SK-N-SH (cell line): ENCODE data around the gene GPR146. TPM values are rescaled to one million over a fixed set of nuclear protein-coding genes. Genes with fewer than 3 reads are reported as not detected.

Experiments used
- CTCF ChIA-PET: fragments of 300-600, 350-600 bp; formaldehyde crosslinking; extraction: SDS; loops from one replicate; lab custom pipeline; 2021; lab: Yijun Ruan, JAX
- POLR2A ChIA-PET: fragments of 350-600 bp; sonication (Branson Sonifier 250); formaldehyde crosslinking; extraction: SDS; loops from one replicate; lab custom pipeline; 2020; ENCODE audit warnings: antibody characterized with exemption, inconsistent platforms; lab: Yijun Ruan, JAX
- DNase-seq: peaks from one replicate; pipeline ENCODE4 v3.0.0; 2012
- H2AFZ ChIP-seq: fragments of 200-600 bp; sonication (generic); 2 replicates; pipeline ENCODE4 v1.8.1; 2016; ENCODE audit warnings: antibody characterized with exemption, mild to moderate bottlenecking, low read depth
- H3F3A ChIP-seq: fragments of 200-600 bp; sonication (generic); replicated peaks from 2 replicates; pipeline ENCODE3; 2016; ENCODE audit warnings: antibody characterized with exemption, mild to moderate bottlenecking; ENCODE audit not compliant: insufficient read depth
- H3K27ac ChIP-seq, 2 experiments: fragments of 200-500 bp in 1 of 2; fragments of 200-600 bp in 1 of 2; sonication (Bioruptor generic) in 1 of 2; sonication (generic), shearing (Covaris generic) in 1 of 2; 2 replicates each; pipeline versions ENCODE4 v1.5.1 to v1.6.1; 2014 to 2016; ENCODE audit warnings: low read depth in 2 of 2, inconsistent platforms in 1 of 2, low read length in 1 of 2, mild to moderate bottlenecking in 1 of 2, mixed read lengths in 1 of 2
- H3K27me3 ChIP-seq: fragments of 200-600 bp; sonication (generic), shearing (Covaris generic); 2 replicates; pipeline ENCODE4 v1.6.1; 2016; ENCODE audit warnings: mixed run types; ENCODE audit not compliant: insufficient read depth
- H3K36me3 ChIP-seq, 2 experiments: fragments of 200-500 bp in 1 of 2; fragments of 200-600 bp in 1 of 2; sonication (Bioruptor generic) in 1 of 2; sonication (generic) in 1 of 2; replicated peaks in 1 of 2; 2 replicates each; pipeline versions ENCODE3 to v1.5.1; 2014 to 2016; ENCODE audit warnings: low read length in 1 of 2, mild to moderate bottlenecking in 1 of 2; ENCODE audit not compliant: insufficient read depth in 2 of 2, control insufficient read depth in 1 of 2
- H3K4me1 ChIP-seq, 2 experiments: fragments of 200-500 bp in 1 of 2; fragments of 200-600 bp in 1 of 2; sonication (Bioruptor generic) in 1 of 2; sonication (generic), shearing (Covaris generic) in 1 of 2; 2 replicates each; pipeline versions ENCODE4 v1.5.1 to v1.6.1; 2014 to 2016; ENCODE audit warnings: low read depth in 1 of 2, low read length in 1 of 2, mixed run types in 1 of 2; ENCODE audit not compliant: insufficient read depth in 2 of 2, control insufficient read depth in 1 of 2
- H3K4me2 ChIP-seq: fragments of 200-600 bp; sonication (generic), shearing (Covaris generic); 2 replicates; pipeline ENCODE4 v1.6.1; 2017; ENCODE audit warnings: mixed run types
- H3K4me3 ChIP-seq, 2 experiments: fragments of 200-500 bp in 1 of 2; fragments of 200-600 bp in 1 of 2; sonication (Bioruptor generic) in 1 of 2; sonication (generic), shearing (Covaris generic) in 1 of 2; 2 replicates each; pipeline versions ENCODE4 v1.5.1 to v1.8.1; 2014 to 2016; ENCODE audit warnings: low read depth in 2 of 2, inconsistent platforms in 1 of 2, low read length in 1 of 2, mild to moderate bottlenecking in 1 of 2, mixed read lengths in 1 of 2, moderate library complexity in 1 of 2
- H3K79me2 ChIP-seq: fragments of 200-600 bp; sonication (generic); 2 replicates; pipeline ENCODE4 v1.8.1; 2017; ENCODE audit warnings: mild to moderate bottlenecking; ENCODE audit not compliant: insufficient read depth
- H3K9ac ChIP-seq: fragments of 200-600 bp; sonication (generic); 2 replicates; pipeline ENCODE4 v1.6.1; 2017; ENCODE audit warnings: mixed run types
- H3K9me2 ChIP-seq: fragments of 200-600 bp; sonication (generic); 2 replicates; pipeline ENCODE4 v1.6.1; 2017; ENCODE audit warnings: mixed run types
- H3K9me3 ChIP-seq: fragments of 200-600 bp; sonication (generic); 2 replicates; pipeline ENCODE4 v1.6.1; 2017; ENCODE audit warnings: mixed run types, mild to moderate bottlenecking, moderate library complexity
- H4K20me1 ChIP-seq: fragments of 200-600 bp; sonication (generic); 2 replicates; pipeline ENCODE4 v1.6.1; 2017; ENCODE audit warnings: mild to moderate bottlenecking, mixed run types; ENCODE audit not compliant: insufficient read depth
- EP300 ChIP-seq, 2 experiments: IDR thresholded peaks; 2 replicates each; pipeline versions ENCODE4 v1.4.0 to v1.6.1; 2012; ENCODE audit warnings: borderline replicate concordance in 1 of 2, low read depth in 1 of 2, low read length in 1 of 2
- FOXJ3 ChIP-seq: sonication (generic); formaldehyde crosslinking; IDR thresholded peaks from 2 replicates; pipeline ENCODE4 v1.5.1; 2020; ENCODE audit warnings: mild to moderate bottlenecking, missing genetic modification reagents
- GABPA ChIP-seq: IDR thresholded peaks from 2 replicates; pipeline ENCODE4 v1.4.0; 2012; ENCODE audit warnings: low read depth, mild to moderate bottlenecking
- MXI1 ChIP-seq: IDR thresholded peaks from 2 replicates; pipeline ENCODE4 v1.6.1; 2012; ENCODE audit warnings: mild to moderate bottlenecking, low read depth, low read length, improper control_type of control experiment
- RAD21 ChIP-seq: IDR thresholded peaks from 2 replicates; pipeline ENCODE4 v1.6.1; 2012; ENCODE audit warnings: mild to moderate bottlenecking, low read length
- REST ChIP-seq: IDR thresholded peaks from 2 replicates; pipeline ENCODE4 v1.6.1; 2012; ENCODE audit warnings: mild to moderate bottlenecking, low read depth, low read length, moderate library complexity
- SMC3 ChIP-seq: IDR thresholded peaks from 2 replicates; pipeline ENCODE4 v1.6.1; 2012; ENCODE audit warnings: low read depth, low read length, improper control_type of control experiment
- TEAD4 ChIP-seq: IDR thresholded peaks from 2 replicates; pipeline ENCODE4 v1.4.0; 2012; ENCODE audit warnings: mild to moderate bottlenecking, borderline replicate concordance; ENCODE audit not compliant: insufficient read depth
- USF2 ChIP-seq: fragments of 150-350 bp; IDR thresholded peaks from 2 replicates; pipeline ENCODE4 v1.6.1; 2017; ENCODE audit warnings: antibody characterized with exemption, low read length, low read depth, borderline replicate concordance
- YY1 ChIP-seq: IDR thresholded peaks from 2 replicates; pipeline ENCODE4 v1.4.0; 2012; ENCODE audit warnings: low read depth, mild to moderate bottlenecking
- ZBTB33 ChIP-seq: IDR thresholded peaks from 2 replicates; pipeline ENCODE4 v1.4.0; 2012; ENCODE audit warnings: low read depth, borderline replicate concordance
- WGBS: methylation state at CpG from one replicate; pipeline ENCODE4 v1.1.6; 2017; ENCODE audit warnings: low lambda C conversion rate; 5-methylcytosine and 5-hydroxymethylcytosine counted together
- polyA plus RNA-seq, 3 experiments: library from polyadenylated mRNA; depleted of rRNA; stranded (reverse); fragments of >200 nt; gene quantifications; 2 replicates each; pipeline ENCODE4 v1.2.3, GENCODE V29; 2012

The GPR146 gene
- polyA plus RNA-seq, 1 of the 3 experiments (the other 2 are of a cell fraction): 1.4 TPM

GRCh38 chr7:1005303-1005702, 39.0 kb upstream of the GPR146 start:
- H3K4me1 ChIP-seq: no peaks in the 10 kb centered on the region; a peak in 1 of 4 replicates
- H3K27ac ChIP-seq: no peak overlapping the region
- no peaks in the 10 kb centered on the region for H3K9me3 ChIP-seq
- no peak overlapping the region for H2AFZ ChIP-seq
- DNase-seq: no peak
- CTCF ChIA-PET: interaction anchor here (1.4 to 3.4 kb wide), 6 partner anchors 10 to 139 kb away, joined by 3 to 42 read pairs (median 6); partner anchors contain the start of gene GPR146
- H3K9me2 ChIP-seq: no peaks in the 10 kb centered on the region
- peaks cover 8 to 35% of the 10 kb centered on the region in 2 experiments for H3K36me3 ChIP-seq
- H3K79me2 ChIP-seq: peaks cover 4% of the 10 kb centered on the region; the same call in 1 of the 2 replicates
- peaks cover 8% of the 10 kb centered on the region for H3F3A ChIP-seq
- H4K20me1 ChIP-seq: peaks cover 30% of the 10 kb centered on the region
- H3K4me2 ChIP-seq: no peak overlapping the region
- POLR2A ChIA-PET: no interaction called here
- H3K4me3 ChIP-seq: no peak overlapping the region
- 98% methylated on average over 15 of the region's 21 CpGs for WGBS
- H3K27me3 ChIP-seq: no peaks in the 10 kb centered on the region
- H3K9ac ChIP-seq: no peak overlapping the region
- TF ChIP-seq FOXJ3 (CRISPR knock-in tag) (no peak), REST (no peak), ZBTB33 (no peak), SMC3 (no peak), RAD21 (no peak), EP300 (IDR thresholded peaks at IDR 0.05; ENCODE audit: borderline replicate concordance in 1 of 2, low read depth in 1 of 2, low read length in 1 of 2) (no peak), MXI1 (no peak)

GRCh38 chr7:1007901-1008300, 36.4 kb upstream of the GPR146 start:
- H3K4me1 ChIP-seq: no peaks in the 10 kb centered on the region; a peak in 1 of 4 replicates
- peaks cover 8 to 30% of the 10 kb centered on the region in 2 experiments for H3K36me3 ChIP-seq
- H3K4me3 ChIP-seq: no peak overlapping the region
- no peaks in the 10 kb centered on the region for H3K27me3 ChIP-seq
- H3K79me2 ChIP-seq: peaks cover 22% of the 10 kb centered on the region; the same call in 1 of the 2 replicates
- H4K20me1 ChIP-seq: peaks cover 54% of the 10 kb centered on the region
- H3K9me2 ChIP-seq: no peaks in the 10 kb centered on the region
- ChIA-PET CTCF (interaction anchor here (1.7 to 2.0 kb wide), 2 partner anchors 15 to 20 kb away, joined by 4 to 26 read pairs; no protein-coding TSS in a partner anchor), POLR2A (no interaction called here)
- H3F3A ChIP-seq: peaks cover 8% of the 10 kb centered on the region
- TF ChIP-seq USF2: no peak
- no peak for TF ChIP-seq YY1
- no peak for TF ChIP-seq SMC3
- TF ChIP-seq ZBTB33: no peak
- TF ChIP-seq GABPA: no peak
- TF ChIP-seq TEAD4: no peak
- no peak for TF ChIP-seq FOXJ3 (CRISPR knock-in tag)
- WGBS: 95% methylated on average over 7 of the region's 15 CpGs
- no peak overlapping the region for H3K27ac ChIP-seq
- no peak overlapping the region for H3K9ac ChIP-seq
- H3K9me3 ChIP-seq: no peaks in the 10 kb centered on the region
- no peak overlapping the region for H2AFZ ChIP-seq
- no peak overlapping the region for H3K4me2 ChIP-seq
- DNase-seq: no peak
